Measurements from ENCODE around the gene ISM2. TPM values are rescaled to one million over a fixed set of nuclear protein-coding genes. Genes with fewer than 3 reads are reported as not detected.

ISM2 gene
- total RNA-seq, 1 donor from 2014 or later: 0.17 TPM

GRCh38 chr14:77459072-77459723, 39.4 kb downstream of the ISM2 start:
- peak; percentile 90 for DNase-seq

GRCh38 chr14:77458249-77458950, 40.2 kb downstream of the ISM2 start:
- DNase-seq: peak; percentile 54

- peak; percentile 100 for DNase-seq
Measured at GRCh38 chr14:77457522-77458248, 40.9 kb downstream of the ISM2 start, which contains the start of the genes AHSA1 and VIPAS39. AHSA1 (plus strand) TSS chr14:77458093; CDS start chr14:77458190, 97 bp downstream. VIPAS39 (minus strand) TSS chr14:77457601; CDS start chr14:77454102, 3,499 bp downstream.

GRCh38 chr14:77457115-77457521, 41.5 kb downstream of the ISM2 start:
- DNase-seq: peak; percentile 58

- no peak for DNase-seq
Measured at GRCh38 chr14:77455966-77456640, 42.5 kb downstream of the ISM2 start.

- DNase-seq: no peak
Measured at GRCh38 chr14:77442196-77442595, 56.4 kb downstream of the ISM2 start.

GRCh38 chr14:77439861-77440260, 58.8 kb downstream of the ISM2 start:
- DNase-seq: no peak

GRCh38 chr14:77438596-77438995, 60.0 kb downstream of the ISM2 start:
- DNase-seq: no peak

GRCh38 chr14:77436042-77436441, 62.6 kb downstream of the ISM2 start:
- no peak for DNase-seq

- DNase-seq: no peak
Measured at GRCh38 chr14:77426396-77426795, 72.2 kb downstream of the ISM2 start.

- DNase-seq: no peak
Measured at GRCh38 chr14:77424862-77425261, 73.8 kb downstream of the ISM2 start.

Other genes with a start within 250 kb of the ISM2 start
- 0.05 TPM in 1 of 2 replicates, not detected in the other for gene NGB, start 227.6 kb downstream of the ISM2 start, total RNA-seq
- gene POMT2, start 177.9 kb downstream of the ISM2 start, total RNA-seq: 8.5 and 14.7 TPM in 2 replicates
- 31.3 and 34.2 TPM in 2 replicates for gene GSTZ1, start 177.8 kb downstream of the ISM2 start, total RNA-seq
- 11.2 and 12.9 TPM in 2 replicates for gene TMED8, start 121.7 kb downstream of the ISM2 start, total RNA-seq
- gene SAMD15, start 121.4 kb downstream of the ISM2 start, total RNA-seq: 0.88 and 1.0 TPM in 2 replicates
- gene NOXRED1, start 75.3 kb downstream of the ISM2 start, total RNA-seq: under 0.01 TPM in 1 of 2 replicates, not detected in the other
- 34.1 and 38.1 TPM in 2 replicates for gene VIPAS39, start 41.2 kb downstream of the ISM2 start, total RNA-seq
- gene AHSA1, start 40.7 kb downstream of the ISM2 start, total RNA-seq: 106 and 187 TPM in 2 replicates
- gene SPTLC2, start 117.8 kb upstream of the ISM2 start, total RNA-seq: 104 and 143 TPM in 2 replicates
- 12.0 and 14.1 TPM in 2 replicates for gene ALKBH1, start 209.2 kb upstream of the ISM2 start, total RNA-seq
- 127 and 179 TPM in 2 replicates for gene SLIRP, start 209.3 kb upstream of the ISM2 start, total RNA-seq